Hematopoietic multipotent progenitor cell treated with erythropoietin and hydrocortisone succinate and interleukin-3 and kit ligand, for 6 days (in vitro differentiated cells): Measurements from ENCODE around the gene COBLL1.
"Not testable (repeated sequence)": the region's sequence is repeated elsewhere in the genome, so short reads cannot be mapped to it uniquely, and the experiment has no call there.

ENCODE experiments used
- DNase-seq: peaks from one replicate; pipeline ENCODE4 v3.0.0-alpha.2; 2015

COBLL1 gene

DNA sequence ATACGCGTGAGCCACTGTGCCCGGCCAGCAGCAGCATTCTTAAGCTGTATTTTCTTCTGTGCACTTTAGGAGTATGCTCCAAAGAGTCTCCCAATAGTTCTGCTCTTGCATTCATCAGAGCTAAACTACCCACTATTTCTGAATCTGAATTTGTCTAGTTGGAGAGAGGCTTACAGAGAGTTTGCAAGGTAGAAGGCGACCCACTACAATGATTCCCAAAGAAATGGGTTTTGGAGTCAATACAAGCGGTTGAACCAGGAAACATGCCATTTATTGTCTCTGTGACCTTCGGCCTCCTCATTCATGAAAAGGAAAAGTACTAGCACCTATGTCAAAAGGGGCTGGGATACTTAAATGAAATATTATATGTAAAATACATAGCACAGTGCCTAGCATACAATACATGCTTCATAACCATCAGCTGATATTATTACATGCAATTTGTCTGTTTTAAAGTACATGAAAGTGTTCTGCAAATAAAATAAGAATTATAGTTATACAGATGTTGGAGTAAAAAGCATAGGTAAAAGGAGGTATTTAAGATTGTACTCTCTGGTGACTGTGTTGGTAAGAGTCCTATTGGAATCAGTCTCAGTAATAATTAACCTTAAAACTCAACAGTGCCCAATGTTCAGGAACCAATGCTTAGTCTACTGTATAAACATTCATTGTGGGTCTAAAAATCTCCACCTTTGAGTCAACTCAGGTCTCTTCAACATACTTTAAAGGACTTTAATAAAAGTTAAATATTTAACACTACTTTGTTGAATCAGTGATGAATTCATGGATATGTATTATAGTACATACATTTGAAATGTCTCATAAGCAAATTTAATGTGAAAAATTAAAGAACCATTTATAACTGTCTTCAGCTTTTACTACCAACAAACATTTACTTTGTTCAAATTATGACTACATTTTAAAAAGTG lies 130.5 kb downstream of the COBLL1 start:
- DNase-seq = no peak

- DNase-seq = not testable (repeated sequence)
These were observed 131.3 kb downstream of the COBLL1 start for GRCh38 chr2:164710252-164710836.

DNA sequence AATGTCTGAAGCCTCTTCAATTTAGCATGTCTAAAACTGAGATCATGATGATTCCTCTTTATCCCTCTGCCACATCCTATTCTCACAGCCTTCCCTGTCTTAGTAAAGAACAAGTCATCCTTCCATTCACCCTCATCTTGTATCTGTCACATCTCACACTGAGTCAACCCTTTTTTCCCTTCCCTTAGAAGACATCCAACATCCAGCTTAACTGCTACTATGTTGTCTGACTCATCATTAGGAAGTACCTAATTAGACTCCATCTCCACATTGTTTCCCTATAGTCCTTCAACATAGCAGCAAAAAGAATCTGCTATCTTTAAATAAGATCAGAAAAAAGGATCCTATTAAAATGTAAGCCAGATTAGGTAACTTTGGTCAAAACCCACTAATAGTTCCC lies 135.1 kb downstream of the COBLL1 start:
- no peak for DNase-seq

DNA sequence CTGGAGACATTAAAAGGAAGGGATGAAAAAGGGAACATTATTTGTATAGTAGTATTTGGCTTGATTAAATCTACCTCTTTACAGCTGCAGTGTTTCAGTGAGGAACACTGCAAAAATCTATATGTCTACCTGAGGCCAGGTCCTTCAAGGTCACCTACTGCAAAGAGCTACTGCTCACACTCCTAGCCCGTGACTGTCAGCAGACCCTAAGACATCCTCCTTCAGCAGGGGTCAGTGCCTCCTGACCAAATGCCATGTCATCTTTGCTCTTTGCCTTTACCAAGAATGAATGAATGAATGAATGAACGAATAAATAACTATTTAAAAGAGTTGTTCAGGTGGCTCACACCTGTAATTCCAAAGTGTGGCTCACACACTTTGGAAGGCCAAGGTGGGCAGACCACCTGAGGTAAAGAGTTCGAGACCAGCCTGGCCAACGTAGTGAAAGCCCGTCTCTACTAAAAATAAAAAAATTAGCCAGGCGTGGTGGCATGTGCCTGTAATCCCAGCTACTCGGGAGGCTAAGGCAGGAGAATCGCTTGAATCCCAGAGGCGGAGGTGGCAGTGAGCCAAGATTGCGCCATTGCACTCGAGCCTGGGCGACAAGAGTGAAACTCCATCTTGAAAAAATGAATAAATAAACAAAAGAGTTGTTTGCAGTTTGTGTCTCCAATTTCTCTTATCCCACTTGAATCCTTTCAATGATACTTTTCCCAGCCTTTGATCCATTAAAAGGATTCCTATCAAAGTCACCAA lies 136.0 kb downstream of the COBLL1 start:
- no peak for DNase-seq

GRCh38 chr2:164703915-164704706 lies 137.5 kb downstream of the COBLL1 start:
- no peak for DNase-seq

GRCh38 chr2:164701565-164701964 lies 140.1 kb downstream of the COBLL1 start:
- DNase-seq = no peak

- no peak for DNase-seq
These were observed 141.2 kb downstream of the COBLL1 start for GRCh38 chr2:164700390-164700789.

DNA sequence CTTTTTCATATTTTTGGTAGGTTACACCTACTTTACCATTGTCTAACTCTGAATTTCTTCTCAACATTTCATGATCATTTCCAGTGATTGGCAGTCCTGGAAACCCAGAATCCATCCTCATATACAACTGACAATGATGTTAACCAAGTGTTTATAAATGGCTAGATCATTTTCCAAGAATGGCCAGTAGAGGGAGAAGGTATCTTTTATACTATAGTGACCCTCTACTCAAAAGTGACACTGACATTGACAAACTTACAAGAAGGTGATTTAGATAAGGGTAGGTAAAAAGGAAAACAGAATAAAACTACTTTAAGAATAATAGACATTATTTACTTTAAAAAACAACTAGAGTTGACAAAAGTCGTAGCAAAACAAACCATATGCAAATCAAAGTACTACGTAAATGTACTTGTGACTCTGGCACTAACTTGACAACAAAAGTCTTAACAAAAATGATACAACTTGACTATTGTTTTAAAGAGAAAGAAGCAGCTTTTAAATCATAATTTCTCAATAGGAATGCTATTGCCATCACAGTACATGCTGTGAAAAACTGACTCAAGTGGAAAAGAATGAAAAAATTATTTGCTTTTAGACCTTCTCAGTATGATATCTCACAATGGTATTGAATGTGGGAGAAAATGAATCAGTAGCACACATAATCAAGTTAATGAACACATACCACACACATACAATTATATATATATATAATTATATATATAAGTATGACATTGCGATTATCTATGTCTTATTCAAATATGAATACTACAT lies 143.7 kb downstream of the COBLL1 start:
- peak; percentile 58 for DNase-seq

GRCh38 chr2:164696634-164697033 lies 145.0 kb downstream of the COBLL1 start:
- DNase-seq = peak; percentile 3

DNA sequence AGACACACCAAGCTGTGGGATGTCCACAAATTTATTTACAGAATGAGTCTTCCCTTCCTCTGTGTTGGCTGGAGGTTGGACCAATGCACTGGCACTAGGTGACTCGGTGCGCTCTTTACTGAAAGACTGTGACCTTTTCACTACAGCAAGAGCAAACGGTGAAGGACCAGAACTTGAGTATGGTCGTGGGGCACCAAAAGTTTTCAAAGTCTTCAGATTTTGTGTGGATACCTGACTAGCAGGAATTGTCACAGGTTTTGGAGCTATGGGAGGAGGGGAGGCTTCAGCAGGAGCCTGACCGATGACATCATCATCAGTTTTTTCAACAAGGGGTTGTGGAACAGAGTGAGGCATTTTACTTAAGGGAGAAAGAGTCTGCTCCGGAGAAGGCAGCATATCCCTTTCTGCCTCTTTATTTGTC lies 147.3 kb downstream of the COBLL1 start:
- DNase-seq = no peak

- DNase-seq = no peak
These were observed 147.8 kb downstream of the COBLL1 start for GRCh38 chr2:164693834-164694233.

GRCh38 chr2:164693390-164693789 lies 148.2 kb downstream of the COBLL1 start:
- DNase-seq = no peak

DNA sequence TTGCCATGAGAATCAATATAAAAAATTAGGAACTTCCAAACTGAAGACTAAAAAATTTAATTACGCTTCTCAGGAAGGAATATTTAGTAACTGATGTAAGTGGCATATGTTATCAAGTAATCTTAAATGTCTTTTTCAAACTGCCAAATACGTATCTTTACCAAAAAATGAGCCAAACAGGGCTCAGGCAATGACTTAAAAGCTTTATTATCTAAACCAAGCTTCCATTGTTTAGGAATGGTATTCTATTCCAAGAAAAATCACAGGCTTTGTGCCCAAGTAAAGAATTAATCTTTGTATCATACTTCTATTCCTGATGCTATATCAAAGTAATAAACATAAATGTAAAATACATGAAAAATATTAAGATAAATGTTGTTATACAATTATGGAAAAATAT lies 148.7 kb downstream of the COBLL1 start:
- DNase-seq = no peak

DNA sequence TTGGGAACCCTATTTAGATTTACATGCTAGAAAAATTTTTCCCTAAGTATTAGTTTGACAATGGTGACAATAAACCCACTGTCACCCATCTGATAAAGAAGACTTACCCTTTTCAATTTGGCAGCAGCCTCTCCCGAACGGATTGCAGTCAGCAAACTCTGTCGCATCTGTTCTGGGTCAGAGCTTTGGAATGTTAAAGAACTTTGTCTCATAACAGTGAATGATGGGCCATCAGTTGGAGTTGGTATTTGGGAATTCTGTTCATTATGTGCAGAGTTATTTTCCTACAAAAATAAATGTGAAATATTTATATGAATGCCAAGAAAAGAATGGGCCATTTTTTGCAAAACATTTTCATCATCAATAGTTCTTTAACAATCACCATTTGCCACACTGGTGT lies 149.5 kb downstream of the COBLL1 start:
- no peak for DNase-seq

GRCh38 chr2:164691346-164691887 lies 150.2 kb downstream of the COBLL1 start:
- no peak for DNase-seq

DNA sequence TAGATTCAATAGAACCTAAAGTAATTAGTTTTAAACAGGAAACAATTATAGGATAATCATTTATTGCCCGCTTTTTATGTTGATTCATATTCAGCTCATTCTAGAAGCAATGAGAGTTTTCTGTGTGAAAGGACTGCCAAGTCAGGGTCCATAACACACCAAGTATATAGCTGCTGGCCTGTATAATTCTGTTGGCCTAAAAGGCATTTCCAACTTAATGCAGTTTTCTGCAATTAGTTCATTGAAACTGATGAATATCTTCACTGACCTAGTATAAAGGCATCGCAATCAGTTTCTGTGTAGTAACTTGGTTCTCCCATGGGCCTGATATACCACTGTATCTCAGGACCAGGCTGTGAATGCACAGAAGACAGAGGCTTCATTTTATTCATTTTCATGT lies 151.3 kb downstream of the COBLL1 start:
- no peak for DNase-seq

DNA sequence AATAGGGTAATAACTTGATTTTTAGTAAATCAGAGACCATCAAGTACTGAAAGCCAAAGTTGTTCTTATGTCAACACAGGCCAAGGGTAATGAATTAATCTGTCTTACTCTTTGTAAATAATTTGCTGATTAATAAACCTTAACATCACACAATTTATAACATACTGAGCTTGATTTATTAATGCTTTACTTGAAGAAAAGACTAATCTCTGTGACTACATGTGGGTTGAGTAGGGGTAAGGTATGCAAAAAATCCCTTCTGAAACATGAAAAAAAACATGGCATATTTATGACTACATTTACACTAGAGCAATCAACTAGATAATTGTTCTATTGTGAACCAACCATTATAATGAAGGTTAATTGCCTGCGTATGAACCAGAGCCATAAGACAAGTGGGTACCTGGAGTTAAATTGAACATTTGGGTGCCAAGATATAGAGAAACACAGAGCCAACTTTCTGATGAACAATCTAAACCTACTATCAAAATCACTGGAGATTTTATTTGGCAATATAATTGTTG lies 152.7 kb downstream of the COBLL1 start:
- no peak for DNase-seq

GRCh38 chr2:164681009-164681408 lies 160.6 kb downstream of the COBLL1 start:
- DNase-seq = no peak

- DNase-seq = no peak
These were observed 162.9 kb downstream of the COBLL1 start for GRCh38 chr2:164678631-164679149.

DNA sequence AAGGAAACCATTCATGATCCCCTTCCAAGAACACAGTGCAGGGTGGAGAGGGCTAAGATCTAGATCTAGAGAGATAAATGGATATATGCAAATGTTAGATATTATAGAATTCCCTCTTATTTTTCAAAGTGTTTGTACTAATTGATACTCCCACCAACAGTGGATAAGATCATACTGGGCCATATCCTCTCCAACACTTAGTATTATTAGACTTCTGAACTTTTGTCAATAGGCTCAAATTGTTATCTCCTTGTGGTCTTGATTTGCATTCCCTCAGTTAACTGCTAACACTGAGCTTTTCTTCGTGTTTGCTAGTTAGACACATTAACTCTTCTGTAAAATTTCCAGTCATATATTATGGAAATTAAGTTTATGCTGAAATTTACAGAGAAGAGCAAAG lies 163.9 kb downstream of the COBLL1 start:
- DNase-seq = no peak

DNA sequence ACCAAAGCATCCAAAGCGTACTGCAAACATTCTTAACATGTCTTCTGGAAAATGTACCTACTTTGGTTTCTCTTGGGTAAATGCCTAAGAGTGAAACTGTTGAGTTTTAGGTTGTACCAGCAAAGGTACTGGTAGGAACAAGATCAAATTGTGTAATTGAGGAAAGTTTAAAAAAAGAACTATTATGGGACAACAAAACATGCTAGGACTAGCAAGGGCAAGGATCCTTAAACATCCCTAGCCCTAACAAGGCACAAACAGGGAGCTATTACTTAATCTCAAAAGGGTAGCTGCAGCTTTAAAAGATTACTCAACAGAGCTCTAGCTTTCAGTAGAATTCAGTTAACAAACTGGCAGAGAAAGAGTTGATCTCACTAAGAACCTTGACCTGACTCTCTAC lies 164.4 kb downstream of the COBLL1 start:
- no peak for DNase-seq
